SK-N-SH treated with all-trans-retinoic acid at 6 μM for 48 hours (cell line): ENCODE measurements around the gene TMOD4.

ENCODE experiments used
- ATAC-seq: fragments of 200-7000 bp; cut with Tn5 transposase; 3 replicates; pipeline ENCODE4 v1.9.1; 2020; ENCODE audit warnings: mild to moderate bottlenecking, moderate library complexity
- ARNTL ChIP-seq: fragments of 450-650 bp; formaldehyde crosslinking; IDR thresholded peaks from 2 replicates; pipeline ENCODE4 v1.5.0; 2020; ENCODE audit warnings: low read depth, mild to moderate bottlenecking, moderate library complexity, borderline replicate concordance
- BACH2 ChIP-seq: fragments of 250-450 bp; sonication (Bioruptor Pico); IDR thresholded peaks from 2 replicates; pipeline ENCODE4 v1.9.0; 2021; ENCODE audit warnings: mild to moderate bottlenecking, borderline replicate concordance
- CREB5 ChIP-seq: fragments of 250-450 bp; sonication (Bioruptor Pico); IDR thresholded peaks from 2 replicates; pipeline ENCODE4 v1.5.1; 2020; ENCODE audit warnings: low read depth, mild to moderate bottlenecking, moderate library complexity
- CSDC2 ChIP-seq: fragments of 250-450 bp; sonication (Bioruptor Pico); IDR thresholded peaks from 2 replicates; pipeline ENCODE4 v1.5.0; 2020; ENCODE audit warnings: mild to moderate bottlenecking, moderate library complexity
- CSRNP3 ChIP-seq: fragments of 250-450 bp; sonication (Bioruptor Pico); IDR thresholded peaks from 2 replicates; pipeline ENCODE4 v1.5.1; 2021; ENCODE audit warnings: mild to moderate bottlenecking, moderate library complexity
- ESRRG ChIP-seq: fragments of 250-450 bp; sonication (Bioruptor Pico); IDR thresholded peaks from 2 replicates; pipeline ENCODE4 v1.6.1; 2021; ENCODE audit warnings: mild to moderate bottlenecking
- GLIS3 ChIP-seq: fragments of 250-450 bp; sonication (Bioruptor Pico); IDR thresholded peaks from 2 replicates; pipeline ENCODE4 v1.5.0; 2020; ENCODE audit warnings: mild to moderate bottlenecking, moderate library complexity
- ISL1 ChIP-seq: fragments of 250-450 bp; sonication (Bioruptor Pico); IDR thresholded peaks from 2 replicates; pipeline ENCODE4 v2.1.2; 2022; ENCODE audit warnings: mild to moderate bottlenecking, moderate library complexity
- OSR1 ChIP-seq: fragments of 250-450 bp; sonication (Bioruptor Pico); IDR thresholded peaks from 2 replicates; pipeline ENCODE4 v1.8.0; 2022; ENCODE audit warnings: moderate library complexity, mild to moderate bottlenecking, inconsistent platforms
- POU6F1 ChIP-seq: fragments of 250-450 bp; sonication (Bioruptor Pico); IDR thresholded peaks from 2 replicates; pipeline ENCODE4 v1.8.0; 2021; ENCODE audit warnings: low read depth, mild to moderate bottlenecking, moderate library complexity, borderline replicate concordance
- PPARA ChIP-seq: fragments of 250-450 bp; sonication (Bioruptor Pico); IDR thresholded peaks from 2 replicates; pipeline ENCODE4 v1.5.0; 2020; ENCODE audit warnings: mild to moderate bottlenecking, borderline replicate concordance
- RARB ChIP-seq: fragments of 250-450 bp; sonication (Bioruptor Pico); IDR thresholded peaks from 2 replicates; pipeline ENCODE4 v1.8.0; 2021; ENCODE audit warnings: mild to moderate bottlenecking, moderate library complexity
- SNAI2 ChIP-seq: fragments of 250-450 bp; sonication (Bioruptor Pico); IDR thresholded peaks from 2 replicates; pipeline ENCODE4 v1.5.0; 2020; ENCODE audit warnings: mild to moderate bottlenecking, moderate library complexity
- TCF4 ChIP-seq: fragments of 250-450 bp; sonication (Bioruptor Pico); IDR thresholded peaks from 2 replicates; pipeline ENCODE4 v1.8.0; 2021; ENCODE audit warnings: mild to moderate bottlenecking, moderate library complexity, borderline replicate concordance
- TOX ChIP-seq: fragments of 250-450 bp; sonication (Bioruptor Pico); IDR thresholded peaks from 2 replicates; pipeline ENCODE4 v1.8.0; 2021; ENCODE audit warnings: mild to moderate bottlenecking, moderate library complexity, borderline replicate concordance
- TSHZ2 ChIP-seq: fragments of 250-450 bp; sonication (Bioruptor Pico); IDR thresholded peaks from 2 replicates; pipeline ENCODE4 v1.5.0; 2020; ENCODE audit warnings: mild to moderate bottlenecking, moderate library complexity
- ZC3H10 ChIP-seq: fragments of 250-450 bp; sonication (Bioruptor Pico); IDR thresholded peaks from 2 replicates; pipeline ENCODE4 v1.5.1; 2021; ENCODE audit warnings: mild to moderate bottlenecking, moderate library complexity
- ZFP3 ChIP-seq: fragments of 250-450 bp; sonication (Bioruptor Pico); IDR thresholded peaks from 2 replicates; pipeline ENCODE4 v1.5.0; 2020; ENCODE audit warnings: mild to moderate bottlenecking, moderate library complexity
- ZFP30 ChIP-seq: fragments of 450-650 bp; formaldehyde crosslinking; IDR thresholded peaks from 2 replicates; pipeline ENCODE4 v1.5.0; 2022; ENCODE audit warnings: mild to moderate bottlenecking, moderate library complexity
- ZNF565 ChIP-seq: fragments of 450-650 bp; formaldehyde crosslinking; conservative IDR thresholded peaks from 2 replicates; pipeline ENCODE4 v1.5.0; 2020; ENCODE audit warnings: low read depth, mild to moderate bottlenecking, moderate library complexity
- ZNF70 ChIP-seq: fragments of 450-650 bp; formaldehyde crosslinking; IDR thresholded peaks from 2 replicates; pipeline ENCODE4 v1.5.0; 2020; ENCODE audit warnings: mild to moderate bottlenecking, moderate library complexity
- ZNF8 ChIP-seq: fragments of 450-650 bp; formaldehyde crosslinking; IDR thresholded peaks from 2 replicates; pipeline ENCODE4 v1.5.0; 2020; ENCODE audit warnings: mild to moderate bottlenecking, moderate library complexity

Gene TMOD4

GRCh38 chr1:151143986-151144385 lies 31.8 kb downstream of the TMOD4 start:
- ATAC-seq = no peak
- TF ChIP-seq ZNF8 (CRISPR knock-in tag) (no peak), ZNF70 (no peak), POU6F1 (CRISPR knock-in tag) (no peak), CREB5 (CRISPR knock-in tag) (no peak), GLIS3 (no peak), RARB (CRISPR knock-in tag) (no peak), CSRNP3 (no peak), ZFP3 (CRISPR knock-in tag) (no peak), BACH2 (CRISPR knock-in tag) (no peak), TOX (CRISPR knock-in tag) (no peak), SNAI2 (CRISPR knock-in tag) (no peak), TSHZ2 (CRISPR knock-in tag) (no peak), ISL1 (CRISPR knock-in tag) (no peak), ESRRG (CRISPR knock-in tag) (no peak), ARNTL (CRISPR knock-in tag) (no peak), ZC3H10 (CRISPR knock-in tag) (no peak), OSR1 (CRISPR knock-in tag) (no peak), ZNF565 (CRISPR knock-in tag) (no peak), TCF4 (CRISPR knock-in tag) (no peak), CSDC2 (CRISPR knock-in tag) (no peak)

- no peak for TF ChIP-seq ZNF70
- TF ChIP-seq ESRRG (CRISPR knock-in tag) = no peak
- no peak for TF ChIP-seq SNAI2 (CRISPR knock-in tag)
- TF ChIP-seq RARB (CRISPR knock-in tag) = no peak
- no peak for TF ChIP-seq POU6F1 (CRISPR knock-in tag)
- no peak for TF ChIP-seq OSR1 (CRISPR knock-in tag)
- no peak for TF ChIP-seq BACH2 (CRISPR knock-in tag)
- TF ChIP-seq PPARA (CRISPR knock-in tag) = no peak
- TF ChIP-seq CSRNP3 = no peak
- TF ChIP-seq TSHZ2 (CRISPR knock-in tag) = no peak
- no peak for TF ChIP-seq ZC3H10 (CRISPR knock-in tag)
- TF ChIP-seq TCF4 (CRISPR knock-in tag) = no peak
- no peak for TF ChIP-seq TOX (CRISPR knock-in tag)
- no peak for TF ChIP-seq ZNF8 (CRISPR knock-in tag)
- no peak for TF ChIP-seq ZFP30 (CRISPR knock-in tag)
- TF ChIP-seq ISL1 (CRISPR knock-in tag) = no peak
- no peak for TF ChIP-seq ZNF565 (CRISPR knock-in tag)
- TF ChIP-seq ARNTL (CRISPR knock-in tag) = no peak
- no peak for TF ChIP-seq GLIS3
- ATAC-seq = no peak
These were observed 32.7 kb downstream of the TMOD4 start for GRCh38 chr1:151143057-151143435.
